BJ (cell line): ENCODE measurements around the gene ERI3. TPM values are rescaled to one million over a fixed set of nuclear protein-coding genes. Genes with fewer than 3 reads are reported as not detected.
A peak's percentile ranks its signal among the peaks of the same experiment; 100 is the strongest.

Experiments used
- CTCF ChIA-PET: fragments of 350-600 bp; formaldehyde crosslinking; extraction: SDS; loops from one replicate; lab custom pipeline; 2021; ENCODE audit warnings: antibody characterized with exemption, inconsistent platforms; lab: Yijun Ruan, JAX
- POLR2A ChIA-PET: fragments of 300-600 bp; sonication (Branson Sonifier 250); formaldehyde crosslinking; extraction: SDS; loops from one replicate; lab custom pipeline; 2021; ENCODE audit warnings: antibody characterized with exemption; lab: Charles Lee
- DNase-seq: peaks from one replicate; pipeline ENCODE4 v3.0.0-alpha.2; 2011; ENCODE audit warnings: low read depth
- H3K27me3 ChIP-seq: 2 replicates; pipeline ENCODE4 v1.6.0; 2011; ENCODE audit warnings: low read length; ENCODE audit not compliant: control insufficient read depth, insufficient read depth
- H3K36me3 ChIP-seq: 2 replicates; pipeline ENCODE4 v1.5.1; 2011; ENCODE audit warnings: low read length; ENCODE audit not compliant: control insufficient read depth, insufficient read depth
- H3K4me3 ChIP-seq: 2 replicates; pipeline ENCODE4 v1.5.1; 2011; ENCODE audit warnings: low read depth, mild to moderate bottlenecking, control low read depth, low read length
- polyA plus RNA-seq: library from polyadenylated mRNA; depleted of rRNA; stranded (reverse); fragments of >200 nt; gene quantifications from 2 replicates; pipeline ENCODE4 v1.2.3, GENCODE V29; 2011
- TF ChIP-seq, protein P1 (sequence below): IDR thresholded peaks from 2 replicates; pipeline ENCODE4 v1.5.1; 2011; ENCODE audit warnings: low read depth, mild to moderate bottlenecking, control low read depth, inconsistent platforms, low read length, moderate library complexity; ENCODE audit not compliant: insufficient read depth

ERI3 gene
- polyA plus RNA-seq, 1 experiment = 75.4 TPM

DNA sequence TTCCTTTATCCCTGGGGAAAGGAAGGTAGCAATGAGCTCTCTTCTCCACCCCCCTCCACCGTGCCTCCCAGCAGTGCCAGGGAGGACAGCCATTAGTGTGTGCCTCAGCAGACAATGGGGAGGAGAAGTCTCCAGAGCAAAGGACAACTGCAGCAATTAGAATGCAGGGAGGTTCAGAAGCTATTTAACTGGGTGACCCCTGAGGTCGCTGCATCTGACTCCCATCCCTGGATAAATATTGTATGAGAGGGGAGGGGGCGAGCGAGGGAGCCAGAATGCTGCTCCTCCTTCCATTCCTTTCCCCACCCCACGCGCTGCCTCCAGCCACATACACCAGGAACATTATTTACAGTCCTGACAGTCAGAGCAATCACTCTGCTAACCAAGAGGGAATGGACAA is 59.0 kb downstream of the ERI3 start:
- H3K4me3 ChIP-seq = no peak overlapping the region
- peaks cover 14% of the 10 kb centered on the region for H3K36me3 ChIP-seq
- CTCF ChIA-PET = interaction anchor here (0.9 to 9.1 kb wide), 6 partner anchors 15 to 356 kb away, joined by 3 to 85 read pairs (median 3); no protein-coding TSS in a partner anchor
- POLR2A ChIA-PET = no interaction called here
- no peak for DNase-seq
- no peaks in the 10 kb centered on the region for H3K27me3 ChIP-seq
- TF ChIP-seq, protein P1, sequence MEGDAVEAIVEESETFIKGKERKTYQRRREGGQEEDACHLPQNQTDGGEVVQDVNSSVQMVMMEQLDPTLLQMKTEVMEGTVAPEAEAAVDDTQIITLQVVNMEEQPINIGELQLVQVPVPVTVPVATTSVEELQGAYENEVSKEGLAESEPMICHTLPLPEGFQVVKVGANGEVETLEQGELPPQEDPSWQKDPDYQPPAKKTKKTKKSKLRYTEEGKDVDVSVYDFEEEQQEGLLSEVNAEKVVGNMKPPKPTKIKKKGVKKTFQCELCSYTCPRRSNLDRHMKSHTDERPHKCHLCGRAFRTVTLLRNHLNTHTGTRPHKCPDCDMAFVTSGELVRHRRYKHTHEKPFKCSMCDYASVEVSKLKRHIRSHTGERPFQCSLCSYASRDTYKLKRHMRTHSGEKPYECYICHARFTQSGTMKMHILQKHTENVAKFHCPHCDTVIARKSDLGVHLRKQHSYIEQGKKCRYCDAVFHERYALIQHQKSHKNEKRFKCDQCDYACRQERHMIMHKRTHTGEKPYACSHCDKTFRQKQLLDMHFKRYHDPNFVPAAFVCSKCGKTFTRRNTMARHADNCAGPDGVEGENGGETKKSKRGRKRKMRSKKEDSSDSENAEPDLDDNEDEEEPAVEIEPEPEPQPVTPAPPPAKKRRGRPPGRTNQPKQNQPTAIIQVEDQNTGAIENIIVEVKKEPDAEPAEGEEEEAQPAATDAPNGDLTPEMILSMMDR = no peak

DNA sequence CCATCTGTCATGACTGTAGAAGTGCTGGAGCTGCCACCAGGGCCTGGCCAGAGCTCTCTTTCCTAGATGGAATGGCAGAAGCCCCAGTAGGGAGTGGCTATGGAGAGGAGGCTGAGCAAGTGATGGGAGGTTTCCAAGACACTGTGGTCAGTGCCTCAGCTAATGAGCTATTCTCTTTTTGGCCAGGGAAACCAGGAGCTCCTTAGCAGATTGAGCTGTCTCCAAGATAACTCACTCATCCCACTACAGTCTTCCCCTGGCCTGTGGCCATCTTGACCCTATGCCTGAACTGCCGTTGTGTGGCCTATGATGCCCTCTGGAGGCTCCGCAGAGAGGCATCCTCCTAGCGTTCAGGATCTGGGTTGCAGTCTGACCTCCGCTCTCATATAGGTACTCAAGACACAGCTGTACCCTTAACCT is 60.5 kb downstream of the ERI3 start:
- POLR2A ChIA-PET = interaction anchor here (0.6 kb wide), 2 partner anchors 9 to 17 kb away, joined by 3 read pairs; no protein-coding TSS in a partner anchor
- DNase-seq = peak; percentile 46
- Histone ChIP-seq H3K36me3 (peaks cover 10% of the 10 kb centered on the region), H3K27me3 (no peaks in the 10 kb centered on the region), H3K4me3 (no peak overlapping the region)
- TF ChIP-seq, protein P1 = peak; percentile 52
- CTCF ChIA-PET = interaction anchor here (0.7 to 9.1 kb wide), 14 partner anchors 9 to 289 kb away, joined by 3 to 85 read pairs (median 4); no protein-coding TSS in a partner anchor

DNA sequence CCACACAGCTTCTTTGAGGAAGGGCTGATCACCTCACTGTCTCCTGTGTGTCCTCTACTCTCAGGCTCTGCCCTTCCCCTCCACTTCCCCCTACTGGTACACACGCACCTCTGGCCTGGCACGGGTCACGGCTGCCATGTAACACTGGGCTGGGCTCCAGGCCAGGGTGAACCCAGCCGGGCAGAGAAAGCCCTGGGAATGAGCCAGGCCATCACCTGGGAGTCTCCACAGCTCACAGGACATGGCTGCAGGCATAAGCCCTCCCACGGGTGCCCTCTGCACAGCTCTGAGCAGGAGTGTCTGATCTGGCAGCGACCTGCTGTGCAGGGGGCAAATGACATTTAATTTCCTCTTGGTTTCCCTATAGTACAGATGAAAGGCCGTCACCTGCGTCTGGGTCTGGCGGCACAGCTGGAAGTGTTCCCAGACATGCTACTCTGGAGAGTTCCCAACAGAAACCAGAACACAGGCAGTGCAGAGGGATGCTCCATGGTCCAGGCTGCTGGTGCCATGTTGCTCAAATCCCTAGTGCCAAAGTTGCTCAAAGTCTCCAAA is 61.2 kb downstream of the ERI3 start:
- DNase-seq = no peak
- Histone ChIP-seq H3K4me3 (no peak overlapping the region), H3K36me3 (peaks cover 10% of the 10 kb centered on the region), H3K27me3 (no peaks in the 10 kb centered on the region)
- TF ChIP-seq, protein P1 = no peak
- POLR2A ChIA-PET = interaction anchor here (0.6 kb wide), 2 partner anchors 9 to 18 kb away, joined by 3 read pairs; no protein-coding TSS in a partner anchor
- CTCF ChIA-PET = interaction anchor here (0.8 to 9.1 kb wide), 14 partner anchors 9 to 288 kb away, joined by 3 to 85 read pairs (median 4); no protein-coding TSS in a partner anchor

DNA sequence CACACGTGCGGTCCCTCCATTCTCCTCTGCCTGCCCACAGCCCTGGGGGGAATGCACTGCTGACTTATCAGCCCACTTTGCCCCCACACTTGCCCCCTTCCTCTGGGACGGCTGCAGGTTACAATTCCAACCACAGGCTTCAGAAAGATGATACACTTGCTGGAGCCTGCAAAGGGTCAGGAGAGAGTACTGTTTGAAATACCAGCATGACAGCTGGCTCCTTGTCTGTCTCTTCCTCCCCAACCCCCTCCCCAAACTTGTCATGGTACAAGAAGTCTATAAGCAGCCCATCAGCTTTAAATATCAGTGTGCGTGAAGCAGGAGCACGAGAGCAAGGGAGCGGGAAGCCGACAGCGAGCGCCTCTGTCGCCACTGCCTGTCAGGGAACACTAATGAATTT is 62.4 kb downstream of the ERI3 start:
- POLR2A ChIA-PET = no interaction called here
- TF ChIP-seq, protein P1 = no peak
- Histone ChIP-seq H3K36me3 (peaks cover 14% of the 10 kb centered on the region), H3K4me3 (no peak overlapping the region), H3K27me3 (no peaks in the 10 kb centered on the region)
- CTCF ChIA-PET = interaction anchor here (0.7 to 9.1 kb wide), 5 partner anchors 13 to 74 kb away, joined by 3 to 85 read pairs (median 5); no protein-coding TSS in a partner anchor
- no peak for DNase-seq

DNA sequence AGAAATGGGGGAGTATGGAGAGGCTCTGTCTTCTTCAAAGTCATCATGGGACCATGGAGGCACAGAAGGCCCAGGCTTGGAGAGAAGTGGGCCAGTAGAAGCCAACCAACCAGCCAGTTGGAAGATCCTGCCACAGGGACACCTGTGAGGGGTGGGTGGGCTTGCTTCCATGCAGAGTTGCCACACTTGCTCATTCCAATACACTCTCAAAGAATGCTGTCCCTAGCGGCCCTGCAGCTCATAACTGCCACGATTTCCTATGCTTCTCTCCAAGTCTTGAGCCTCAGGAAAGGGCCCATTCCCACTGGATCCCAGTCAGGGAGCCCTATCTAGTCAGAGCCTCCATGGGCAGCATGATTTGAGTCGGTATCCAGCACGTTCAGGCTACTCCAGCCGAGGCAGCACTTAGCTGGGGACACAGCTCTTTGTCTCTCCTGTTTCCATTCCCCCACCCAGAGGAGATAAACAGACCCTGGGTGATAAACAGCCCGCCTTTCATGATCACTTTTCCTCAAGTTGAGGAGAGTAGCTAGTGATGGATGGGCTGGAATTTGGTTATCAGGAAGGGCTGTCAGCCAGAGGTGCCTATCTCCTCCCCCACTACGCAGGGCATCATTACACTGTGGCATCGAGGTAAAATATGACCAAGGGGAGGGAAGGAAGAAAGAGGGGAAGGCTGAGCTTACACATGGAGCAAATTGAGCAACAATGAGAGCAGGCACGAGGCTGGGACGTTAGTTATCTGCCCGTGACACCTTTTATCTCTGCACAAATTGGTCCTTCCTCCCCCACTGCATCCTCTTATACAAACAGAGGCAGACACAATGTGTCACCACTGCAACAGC is 64.6 kb downstream of the ERI3 start:
- no peak overlapping the region for H3K4me3 ChIP-seq
- H3K36me3 ChIP-seq = peaks cover 10% of the 10 kb centered on the region
- ChIA-PET CTCF (interaction anchor here (0.7 to 1.0 kb wide), 2 partner anchors 11 to 73 kb away, joined by 3 to 4 read pairs; no protein-coding TSS in a partner anchor), POLR2A (no interaction called here)
- DNase-seq = no peak
- no peaks in the 10 kb centered on the region for H3K27me3 ChIP-seq
- TF ChIP-seq, protein P1 = no peak
